ENCODE results near the gene ADAM10. TPM values are rescaled to one million over a fixed set of nuclear protein-coding genes. Genes with fewer than 3 reads are reported as not detected.
"Not testable (repeated sequence)": the region's sequence is repeated elsewhere in the genome, so short reads cannot be mapped to it uniquely, and the experiment has no call there.

The ADAM10 gene
- total RNA-seq, 1 donor from 2014 or later: 243 TPM

DNA sequence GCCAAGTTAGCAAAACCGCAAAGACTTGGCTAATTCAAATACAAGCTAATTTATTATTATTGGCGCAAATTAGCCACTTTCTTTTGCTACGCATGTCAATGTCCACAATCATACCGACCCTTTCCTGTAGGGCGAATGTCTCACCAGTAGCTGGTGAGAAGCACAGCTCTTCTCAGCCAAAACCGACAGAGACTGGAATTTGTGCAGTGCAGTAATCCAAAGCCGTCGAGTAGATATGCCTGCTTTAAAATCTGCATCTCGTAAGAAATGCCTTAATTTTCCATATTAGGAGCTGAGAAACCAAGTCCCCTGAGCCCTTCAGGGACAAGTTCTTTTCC lies 21.0 kb upstream of the ADAM10 start:
- FAIRE-seq (no peak), DNase-seq (ENCODE audit: low read depth) (peak; percentile 94)
- no peak for TF ChIP-seq EZH2 (IDR thresholded peaks at IDR 0.05; ENCODE audit: insufficient read depth, low read length)
- TF ChIP-seq, protein P1, sequence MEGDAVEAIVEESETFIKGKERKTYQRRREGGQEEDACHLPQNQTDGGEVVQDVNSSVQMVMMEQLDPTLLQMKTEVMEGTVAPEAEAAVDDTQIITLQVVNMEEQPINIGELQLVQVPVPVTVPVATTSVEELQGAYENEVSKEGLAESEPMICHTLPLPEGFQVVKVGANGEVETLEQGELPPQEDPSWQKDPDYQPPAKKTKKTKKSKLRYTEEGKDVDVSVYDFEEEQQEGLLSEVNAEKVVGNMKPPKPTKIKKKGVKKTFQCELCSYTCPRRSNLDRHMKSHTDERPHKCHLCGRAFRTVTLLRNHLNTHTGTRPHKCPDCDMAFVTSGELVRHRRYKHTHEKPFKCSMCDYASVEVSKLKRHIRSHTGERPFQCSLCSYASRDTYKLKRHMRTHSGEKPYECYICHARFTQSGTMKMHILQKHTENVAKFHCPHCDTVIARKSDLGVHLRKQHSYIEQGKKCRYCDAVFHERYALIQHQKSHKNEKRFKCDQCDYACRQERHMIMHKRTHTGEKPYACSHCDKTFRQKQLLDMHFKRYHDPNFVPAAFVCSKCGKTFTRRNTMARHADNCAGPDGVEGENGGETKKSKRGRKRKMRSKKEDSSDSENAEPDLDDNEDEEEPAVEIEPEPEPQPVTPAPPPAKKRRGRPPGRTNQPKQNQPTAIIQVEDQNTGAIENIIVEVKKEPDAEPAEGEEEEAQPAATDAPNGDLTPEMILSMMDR (IDR thresholded peaks at IDR 0.05; ENCODE audit: insufficient read depth, low read depth, low read length): no peak
- Mint-ChIP-seq H3K27ac (ENCODE audit: unreplicated experiment) (peak overlapping the region; percentile 99), H3K9me3 (ENCODE audit: unreplicated experiment) (peaks cover 2% of the 10 kb centered on the region), H3K27me3 (ENCODE audit: low read depth, unreplicated experiment) (no peaks in the 10 kb centered on the region), H3K4me3 (ENCODE audit: unreplicated experiment) (no peak overlapping the region), H3K4me1 (ENCODE audit: low read depth, unreplicated experiment) (peaks cover 3% of the 10 kb centered on the region), H3K36me3 (ENCODE audit: low read depth, unreplicated experiment) (no peaks in the 10 kb centered on the region)
- Histone ChIP-seq H3K79me2 (ENCODE audit: insufficient read depth, low read length) (peaks cover 40% of the 10 kb centered on the region), H2AFZ (ENCODE audit: low read depth, low read length) (peak overlapping the region; percentile 75), H3K4me2 (ENCODE audit: low read length) (peak overlapping the region; percentile 91), H3K4me3 (ENCODE audit: insufficient read depth, low read depth, low read length) (peak overlapping the region; percentile 82), H3K4me1 (ENCODE audit: insufficient read depth, low read length) (peaks cover 11% of the 10 kb centered on the region), H3K9me3 (ENCODE audit: insufficient read depth, low read depth, low read length) (no peaks in the 10 kb centered on the region), H3K9ac (ENCODE audit: low read length) (peak overlapping the region; percentile 90), H3K36me3 (ENCODE audit: insufficient read depth, low read length) (no peaks in the 10 kb centered on the region), H4K20me1 (ENCODE audit: insufficient read depth, low read length) (peaks cover 29% of the 10 kb centered on the region), H3K27ac (ENCODE audit: low read depth, low read length) (peak overlapping the region; percentile 88), H3K27me3 (ENCODE audit: insufficient read depth, low read length) (no peaks in the 10 kb centered on the region)

DNA sequence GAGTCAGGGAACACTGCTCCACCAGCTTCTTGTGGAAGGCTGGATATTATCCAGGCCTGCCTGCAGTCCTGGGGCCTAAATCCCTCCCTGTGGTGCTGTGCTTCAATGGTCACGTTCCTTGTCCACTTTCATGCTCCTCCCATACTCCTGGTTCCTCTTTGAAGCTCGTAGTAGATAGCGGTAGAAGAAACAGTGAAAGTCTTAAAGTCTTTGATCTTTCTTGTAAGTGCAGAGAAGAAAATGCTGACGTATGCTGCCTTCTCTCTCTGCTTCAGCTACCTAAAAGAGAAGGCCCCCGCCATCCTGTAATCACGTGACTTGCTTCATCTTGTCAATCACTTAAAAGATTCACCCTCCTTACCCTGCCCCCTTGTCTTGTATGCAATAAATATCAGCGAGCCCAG lies 19.1 kb upstream of the ADAM10 start:
- not testable (repeated sequence) for H3K9ac ChIP-seq (ENCODE audit: low read length); H3K4me3 Mint-ChIP-seq (ENCODE audit: unreplicated experiment); H3K27me3 Mint-ChIP-seq (ENCODE audit: low read depth, unreplicated experiment); H3K4me2 ChIP-seq (ENCODE audit: low read length); DNase-seq (ENCODE audit: low read depth); H3K4me3 ChIP-seq (ENCODE audit: insufficient read depth, low read depth, low read length); FAIRE-seq; H2AFZ ChIP-seq (ENCODE audit: low read depth, low read length); H3K27ac ChIP-seq (ENCODE audit: low read depth, low read length); H3K9me3 ChIP-seq (ENCODE audit: insufficient read depth, low read depth, low read length); H3K27ac Mint-ChIP-seq (ENCODE audit: unreplicated experiment); H3K27me3 ChIP-seq (ENCODE audit: insufficient read depth, low read length); H3K9me3 Mint-ChIP-seq (ENCODE audit: unreplicated experiment); H3K36me3 ChIP-seq (ENCODE audit: insufficient read depth, low read length); H3K4me1 Mint-ChIP-seq (ENCODE audit: low read depth, unreplicated experiment); H3K36me3 Mint-ChIP-seq (ENCODE audit: low read depth, unreplicated experiment)
- H4K20me1 ChIP-seq (ENCODE audit: insufficient read depth, low read length): peaks cover 12% of the 10 kb centered on the region
- peaks cover 11% of the 10 kb centered on the region for H3K4me1 ChIP-seq (ENCODE audit: insufficient read depth, low read length)
- H3K79me2 ChIP-seq (ENCODE audit: insufficient read depth, low read length): peaks cover 22% of the 10 kb centered on the region

DNA sequence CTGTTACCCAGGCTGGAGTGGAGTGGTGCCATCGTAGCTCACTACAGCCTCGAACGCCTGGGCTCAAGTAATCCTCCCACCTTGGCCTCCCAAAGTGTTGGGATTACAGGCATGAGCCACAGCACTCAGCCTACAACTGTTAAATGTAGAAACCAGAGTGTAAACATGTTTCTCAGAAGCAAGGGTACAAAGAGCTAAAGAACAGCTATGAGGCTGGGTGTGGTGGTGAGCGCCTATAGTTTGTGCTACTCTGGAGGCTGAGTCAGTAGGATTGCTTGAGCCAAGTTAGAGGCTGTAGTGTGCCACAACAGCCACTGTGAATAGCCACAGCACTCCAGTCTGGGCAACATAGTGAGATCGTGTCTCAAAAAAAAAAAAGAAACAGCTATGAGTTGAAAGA lies 16.8 kb upstream of the ADAM10 start:
- no peaks in the 10 kb centered on the region for H3K9me3 ChIP-seq (ENCODE audit: insufficient read depth, low read depth, low read length)
- H3K4me1 Mint-ChIP-seq (ENCODE audit: low read depth, unreplicated experiment): no peaks in the 10 kb centered on the region
- no peak overlapping the region for H3K9ac ChIP-seq (ENCODE audit: low read length)
- no peak overlapping the region for H3K4me3 ChIP-seq (ENCODE audit: insufficient read depth, low read depth, low read length)
- DNase-seq (ENCODE audit: low read depth) (no peak), FAIRE-seq (no peak)
- no peaks in the 10 kb centered on the region for H3K79me2 ChIP-seq (ENCODE audit: insufficient read depth, low read length)
- no peaks in the 10 kb centered on the region for H3K27me3 ChIP-seq (ENCODE audit: insufficient read depth, low read length)
- H3K4me1 ChIP-seq (ENCODE audit: insufficient read depth, low read length): peaks cover 11% of the 10 kb centered on the region
- H3K36me3 Mint-ChIP-seq (ENCODE audit: low read depth, unreplicated experiment): no peaks in the 10 kb centered on the region
- H2AFZ ChIP-seq (ENCODE audit: low read depth, low read length): no peak overlapping the region
- H3K27ac Mint-ChIP-seq (ENCODE audit: unreplicated experiment): no peak overlapping the region
- no peaks in the 10 kb centered on the region for H3K27me3 Mint-ChIP-seq (ENCODE audit: low read depth, unreplicated experiment)
- no peaks in the 10 kb centered on the region for H3K36me3 ChIP-seq (ENCODE audit: insufficient read depth, low read length)
- no peaks in the 10 kb centered on the region for H4K20me1 ChIP-seq (ENCODE audit: insufficient read depth, low read length)
- no peak overlapping the region for H3K4me2 ChIP-seq (ENCODE audit: low read length)
- H3K4me3 Mint-ChIP-seq (ENCODE audit: unreplicated experiment): no peak overlapping the region
- no peak overlapping the region for H3K27ac ChIP-seq (ENCODE audit: low read depth, low read length)
- peaks cover 9% of the 10 kb centered on the region for H3K9me3 Mint-ChIP-seq (ENCODE audit: unreplicated experiment)
- no peak for TF ChIP-seq EZH2 (IDR thresholded peaks at IDR 0.05; ENCODE audit: insufficient read depth, low read length)
- TF ChIP-seq, protein P1 (IDR thresholded peaks at IDR 0.05; ENCODE audit: insufficient read depth, low read depth, low read length): no peak
